ENCODE results near the gene PRAMEF14. TPM values are rescaled to one million over a fixed set of nuclear protein-coding genes. Genes with fewer than 3 reads are reported as not detected.
"Not testable (repeated sequence)": the region's sequence is repeated elsewhere in the genome, so short reads cannot be mapped to it uniquely, and the experiment has no call there.

The PRAMEF14 gene, protein sequence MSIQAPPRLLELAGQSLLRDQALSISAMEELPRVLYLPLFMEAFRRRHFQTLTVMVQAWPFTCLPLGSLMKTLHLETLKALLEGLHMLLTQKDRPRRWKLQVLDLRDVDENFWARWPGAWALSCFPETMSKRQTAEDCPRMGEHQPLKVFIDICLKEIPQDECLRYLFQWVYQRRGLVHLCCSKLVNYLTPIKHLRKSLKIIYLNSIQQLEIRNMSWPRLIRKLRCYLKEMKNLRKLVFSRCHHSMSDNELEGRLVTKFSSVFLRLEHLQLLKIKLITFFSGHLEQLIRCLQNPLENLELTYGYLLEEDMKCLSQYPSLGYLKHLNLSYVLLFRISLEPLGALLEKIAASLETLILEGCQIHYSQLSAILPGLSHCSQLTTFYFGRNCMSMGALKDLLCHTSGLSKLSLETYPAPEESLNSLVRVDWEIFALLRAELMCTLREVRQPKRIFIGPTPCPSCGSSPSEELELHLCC
- not detected for polyA plus RNA-seq (2013, experiment 1 of 2)
- not detected for polyA plus RNA-seq (2013, experiment 2 of 2)

DNA sequence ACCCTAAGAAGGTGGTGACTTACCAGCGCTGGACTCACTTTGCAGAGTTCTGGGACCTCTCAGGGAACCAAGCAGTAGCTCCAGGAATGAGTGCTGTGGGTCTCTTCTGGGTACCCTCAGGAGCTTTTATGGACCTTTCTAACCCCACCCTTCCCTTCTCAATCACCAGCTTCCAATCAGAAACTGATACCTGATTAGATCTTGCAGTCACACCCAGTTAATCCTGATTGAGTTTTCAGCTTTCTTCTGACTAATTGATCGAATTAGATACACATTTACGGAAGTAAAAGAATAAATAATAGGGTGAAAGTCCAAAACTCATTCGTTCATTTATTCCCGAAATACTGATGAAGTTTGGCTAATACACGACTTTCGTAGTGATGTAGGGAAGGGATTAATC is at the start of gene PRAMEF14:
Gene PRAMEF14 (minus strand): TSS at position 101 of the 400 bp plus-strand sequence. CDS start 1,820 bp downstream, outside the sequence.
- not testable (repeated sequence) for H2AK5ac ChIP-seq (ENCODE audit: low read depth, low read length); H3K14ac ChIP-seq (ENCODE audit: low read length); H3K9me3 ChIP-seq (replicated peaks in 1 of 2; ENCODE audit: control insufficient read depth in 2 of 2, insufficient read depth in 1 of 2, low read depth in 1 of 2, low read length in 2 of 2); DNase-seq (ENCODE audit: low spot score); H3K4me2 ChIP-seq (ENCODE audit: insufficient read depth, low read length, poor library complexity, severe bottlenecking); H3K36me3 ChIP-seq (replicated peaks in 1 of 2; ENCODE audit: control insufficient read depth in 2 of 2, insufficient read depth in 2 of 2, low read length in 2 of 2); H2BK15ac ChIP-seq (ENCODE audit: low read length); H2AFZ ChIP-seq (ENCODE audit: low read length); H2BK120ac ChIP-seq (ENCODE audit: low read depth, low read length); H3K4ac ChIP-seq (ENCODE audit: low read length); H3K9ac ChIP-seq (ENCODE audit: low read depth, low read length, poor library complexity); H4K91ac ChIP-seq (ENCODE audit: low read depth, low read length, poor library complexity); H2BK5ac ChIP-seq (ENCODE audit: low read length); H3K18ac ChIP-seq (ENCODE audit: low read length); H3K4me3 ChIP-seq (ENCODE audit: low read length in 2 of 2); H4K8ac ChIP-seq (ENCODE audit: low read depth, low read length); H3K4me1 ChIP-seq (ENCODE audit: control insufficient read depth in 2 of 2, insufficient read depth in 1 of 2, low read depth in 1 of 2, low read length in 2 of 2); H3K23ac ChIP-seq (ENCODE audit: low read depth, low read length, poor library complexity); H3K27ac ChIP-seq (replicated peaks; ENCODE audit: low read length); H3K79me1 ChIP-seq (ENCODE audit: low read depth, low read length); H3K27me3 ChIP-seq (ENCODE audit: control insufficient read depth in 3 of 3, insufficient read depth in 3 of 3, low read depth in 1 of 3, low read length in 3 of 3); H2BK12ac ChIP-seq (ENCODE audit: low read length)
- no CpG with 5 or more reads among the region's 7 CpGs for WGBS, 2 donors (ENCODE audit: extremely low coverage in 2 of 2, insufficient read length in 2 of 2, insufficient replicate concordance in 1 of 2)

DNA sequence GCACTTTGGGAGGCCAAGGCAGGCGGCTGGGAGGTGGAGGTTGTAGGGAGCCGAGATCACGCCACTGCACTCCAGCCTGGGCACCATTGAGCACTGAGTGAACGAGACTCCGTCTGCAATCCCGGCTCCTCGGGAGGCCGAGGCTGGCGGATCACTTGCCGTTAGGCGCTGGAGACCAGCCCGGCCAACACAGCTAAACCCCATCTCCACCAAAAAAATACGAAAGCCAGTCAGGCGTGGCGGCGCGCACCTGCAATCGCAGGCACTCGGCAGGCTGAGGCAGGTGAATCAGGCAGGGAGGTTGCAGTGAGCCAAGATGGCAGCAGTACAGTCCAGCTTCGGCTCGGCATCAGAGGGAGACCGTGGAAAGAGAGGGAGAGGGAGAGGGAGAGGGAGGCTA is 48.4 kb upstream of the PRAMEF14 start:
- not testable (repeated sequence) for H2BK12ac ChIP-seq (ENCODE audit: low read length); H3K27me3 ChIP-seq (ENCODE audit: control insufficient read depth in 3 of 3, insufficient read depth in 3 of 3, low read depth in 1 of 3, low read length in 3 of 3); H2BK120ac ChIP-seq (ENCODE audit: low read depth, low read length); DNase-seq (ENCODE audit: low spot score); H3K36me3 ChIP-seq (replicated peaks in 1 of 2; ENCODE audit: control insufficient read depth in 2 of 2, insufficient read depth in 2 of 2, low read length in 2 of 2); H3K18ac ChIP-seq (ENCODE audit: low read length); H2BK15ac ChIP-seq (ENCODE audit: low read length); H3K4me3 ChIP-seq (ENCODE audit: low read length in 2 of 2); H4K91ac ChIP-seq (ENCODE audit: low read depth, low read length, poor library complexity); H2BK5ac ChIP-seq (ENCODE audit: low read length); H3K4me1 ChIP-seq (ENCODE audit: control insufficient read depth in 2 of 2, insufficient read depth in 1 of 2, low read depth in 1 of 2, low read length in 2 of 2); H3K4ac ChIP-seq (ENCODE audit: low read length); H2AFZ ChIP-seq (ENCODE audit: low read length); H2AK5ac ChIP-seq (ENCODE audit: low read depth, low read length); H3K4me2 ChIP-seq (ENCODE audit: insufficient read depth, low read length, poor library complexity, severe bottlenecking); H3K9ac ChIP-seq (ENCODE audit: low read depth, low read length, poor library complexity); H3K14ac ChIP-seq (ENCODE audit: low read length); H3K9me3 ChIP-seq (replicated peaks in 1 of 2; ENCODE audit: control insufficient read depth in 2 of 2, insufficient read depth in 1 of 2, low read depth in 1 of 2, low read length in 2 of 2); H3K79me1 ChIP-seq (ENCODE audit: low read depth, low read length); H4K8ac ChIP-seq (ENCODE audit: low read depth, low read length); H3K23ac ChIP-seq (ENCODE audit: low read depth, low read length, poor library complexity); H3K27ac ChIP-seq (replicated peaks; ENCODE audit: low read length)
- WGBS, 2 donors (ENCODE audit: extremely low coverage in 2 of 2, insufficient read length in 2 of 2, insufficient replicate concordance in 1 of 2) = no CpG with 5 or more reads among the region's 22 CpGs

DNA sequence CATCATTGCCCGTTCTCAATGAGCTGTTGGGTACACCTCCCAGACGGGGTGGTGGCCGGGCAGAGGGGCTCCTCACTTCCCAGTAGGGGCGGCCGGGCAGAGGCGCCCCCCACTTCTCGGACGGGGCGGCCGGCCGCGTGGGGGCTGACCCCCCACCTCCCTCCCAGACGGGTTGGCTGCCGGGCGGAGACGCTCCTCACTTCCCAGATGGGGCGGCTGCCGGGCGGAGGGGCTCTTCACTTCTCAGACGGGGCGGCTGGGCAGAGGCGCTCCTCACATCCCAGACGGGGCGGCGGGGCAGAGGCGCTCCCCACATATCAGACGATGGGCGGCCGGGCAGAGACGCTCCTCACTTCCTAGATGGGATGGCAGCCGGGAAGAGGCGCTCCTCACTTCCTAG is 47.8 kb upstream of the PRAMEF14 start:
- DNase-seq (ENCODE audit: low spot score); H3K79me1 ChIP-seq (ENCODE audit: low read depth, low read length); H3K14ac ChIP-seq (ENCODE audit: low read length); H3K36me3 ChIP-seq (replicated peaks in 1 of 2; ENCODE audit: control insufficient read depth in 2 of 2, insufficient read depth in 2 of 2, low read length in 2 of 2); H2BK120ac ChIP-seq (ENCODE audit: low read depth, low read length); H4K8ac ChIP-seq (ENCODE audit: low read depth, low read length); H3K27me3 ChIP-seq (ENCODE audit: control insufficient read depth in 3 of 3, insufficient read depth in 3 of 3, low read depth in 1 of 3, low read length in 3 of 3); H3K4me1 ChIP-seq (ENCODE audit: control insufficient read depth in 2 of 2, insufficient read depth in 1 of 2, low read depth in 1 of 2, low read length in 2 of 2); H3K23ac ChIP-seq (ENCODE audit: low read depth, low read length, poor library complexity); H3K4me3 ChIP-seq (ENCODE audit: low read length in 2 of 2); H2AFZ ChIP-seq (ENCODE audit: low read length); H4K91ac ChIP-seq (ENCODE audit: low read depth, low read length, poor library complexity); H2BK15ac ChIP-seq (ENCODE audit: low read length); H2AK5ac ChIP-seq (ENCODE audit: low read depth, low read length); H3K18ac ChIP-seq (ENCODE audit: low read length); H3K9me3 ChIP-seq (replicated peaks in 1 of 2; ENCODE audit: control insufficient read depth in 2 of 2, insufficient read depth in 1 of 2, low read depth in 1 of 2, low read length in 2 of 2); H2BK12ac ChIP-seq (ENCODE audit: low read length); H3K4me2 ChIP-seq (ENCODE audit: insufficient read depth, low read length, poor library complexity, severe bottlenecking); H2BK5ac ChIP-seq (ENCODE audit: low read length); H3K9ac ChIP-seq (ENCODE audit: low read depth, low read length, poor library complexity); H3K27ac ChIP-seq (replicated peaks; ENCODE audit: low read length); H3K4ac ChIP-seq (ENCODE audit: low read length): not testable (repeated sequence)
- WGBS, 2 donors (ENCODE audit: extremely low coverage in 2 of 2, insufficient read length in 2 of 2, insufficient replicate concordance in 1 of 2) = no CpG with 5 or more reads among the region's 32 CpGs

DNA sequence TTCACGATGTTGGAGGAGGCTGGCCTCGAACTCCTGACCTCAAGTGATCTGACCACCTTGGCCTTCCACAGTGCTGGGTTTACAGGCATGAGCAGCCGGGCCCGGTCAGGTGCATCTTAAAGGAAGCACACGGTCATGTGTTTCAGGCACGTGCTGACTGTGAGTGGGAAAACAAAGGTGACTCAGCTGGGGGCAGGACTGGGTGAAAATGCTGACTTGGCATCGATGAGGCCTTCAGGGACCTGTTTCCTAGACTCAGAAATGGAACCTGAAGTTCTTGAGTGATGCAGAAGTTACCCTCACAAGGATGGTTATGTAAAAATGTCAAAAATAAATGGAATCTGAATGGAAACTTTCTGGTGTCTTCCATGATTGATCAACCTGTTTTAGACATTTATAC is 46.1 kb upstream of the PRAMEF14 start:
- not testable (repeated sequence) for DNase-seq (ENCODE audit: low spot score); H3K9me3 ChIP-seq (replicated peaks in 1 of 2; ENCODE audit: control insufficient read depth in 2 of 2, insufficient read depth in 1 of 2, low read depth in 1 of 2, low read length in 2 of 2); H2AK5ac ChIP-seq (ENCODE audit: low read depth, low read length); H3K14ac ChIP-seq (ENCODE audit: low read length); H3K23ac ChIP-seq (ENCODE audit: low read depth, low read length, poor library complexity); H3K4me1 ChIP-seq (ENCODE audit: control insufficient read depth in 2 of 2, insufficient read depth in 1 of 2, low read depth in 1 of 2, low read length in 2 of 2); H3K27ac ChIP-seq (replicated peaks; ENCODE audit: low read length); H4K91ac ChIP-seq (ENCODE audit: low read depth, low read length, poor library complexity); H4K8ac ChIP-seq (ENCODE audit: low read depth, low read length); H2BK12ac ChIP-seq (ENCODE audit: low read length); H3K36me3 ChIP-seq (replicated peaks in 1 of 2; ENCODE audit: control insufficient read depth in 2 of 2, insufficient read depth in 2 of 2, low read length in 2 of 2); H3K79me1 ChIP-seq (ENCODE audit: low read depth, low read length); H2BK15ac ChIP-seq (ENCODE audit: low read length); H3K27me3 ChIP-seq (ENCODE audit: control insufficient read depth in 3 of 3, insufficient read depth in 3 of 3, low read depth in 1 of 3, low read length in 3 of 3); H3K4me2 ChIP-seq (ENCODE audit: insufficient read depth, low read length, poor library complexity, severe bottlenecking); H3K18ac ChIP-seq (ENCODE audit: low read length); H2AFZ ChIP-seq (ENCODE audit: low read length); H3K4me3 ChIP-seq (ENCODE audit: low read length in 2 of 2); H2BK5ac ChIP-seq (ENCODE audit: low read length); H3K4ac ChIP-seq (ENCODE audit: low read length); H3K9ac ChIP-seq (ENCODE audit: low read depth, low read length, poor library complexity); H2BK120ac ChIP-seq (ENCODE audit: low read depth, low read length)
- no CpG with 5 or more reads among the region's 7 CpGs for WGBS, 2 donors (ENCODE audit: extremely low coverage in 2 of 2, insufficient read length in 2 of 2, insufficient replicate concordance in 1 of 2)
